HG03025 (cell line): Measurements from ENCODE around the gene HYDIN.

Experiments used
- ATAC-seq: cut with Tn5 transposase; IDR thresholded peaks from one replicate; pipeline ENCODE4 v1.9.1; 2021; ENCODE audit warnings: mild to moderate bottlenecking, moderate library complexity; ENCODE audit not compliant: unreplicated experiment, low FRiP score

Gene HYDIN

DNA sequence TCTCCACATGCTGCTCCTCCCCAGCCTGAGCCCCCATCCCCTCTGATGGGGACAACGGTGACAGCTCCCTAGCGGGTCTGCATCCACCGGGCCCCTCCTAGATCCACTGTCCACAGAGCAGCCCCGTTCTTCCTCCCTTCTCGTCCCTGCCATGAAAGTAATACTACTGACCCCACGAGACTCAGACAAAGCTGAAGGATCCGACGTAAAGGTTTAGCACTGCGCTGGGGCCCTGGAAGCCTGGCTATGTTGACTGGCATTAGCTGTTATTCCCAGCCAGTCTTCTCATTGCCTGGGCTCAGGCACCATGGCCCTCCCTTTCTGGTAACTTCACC is 460.3 kb downstream of the HYDIN start:
- no peak for ATAC-seq

DNA sequence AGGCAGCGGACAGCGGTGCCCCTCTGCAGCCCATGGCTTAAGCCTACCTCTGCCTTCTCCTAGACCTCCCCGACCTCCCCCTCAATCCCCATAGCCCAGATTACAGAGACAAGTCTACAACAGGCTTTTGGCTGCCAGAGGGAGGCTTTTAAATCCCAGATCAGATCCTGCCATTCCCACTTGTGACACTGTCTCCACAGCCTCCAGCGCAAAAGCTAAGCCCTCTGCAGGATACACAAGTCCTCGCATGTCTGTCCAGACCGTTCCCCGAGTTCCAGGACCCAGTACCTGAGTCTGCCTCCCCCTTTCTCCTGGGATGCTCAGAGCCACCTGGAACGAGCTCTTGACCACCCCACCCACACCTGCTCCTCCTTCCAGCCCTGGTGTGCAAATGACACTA is 460.8 kb downstream of the HYDIN start:
- no peak for ATAC-seq

DNA sequence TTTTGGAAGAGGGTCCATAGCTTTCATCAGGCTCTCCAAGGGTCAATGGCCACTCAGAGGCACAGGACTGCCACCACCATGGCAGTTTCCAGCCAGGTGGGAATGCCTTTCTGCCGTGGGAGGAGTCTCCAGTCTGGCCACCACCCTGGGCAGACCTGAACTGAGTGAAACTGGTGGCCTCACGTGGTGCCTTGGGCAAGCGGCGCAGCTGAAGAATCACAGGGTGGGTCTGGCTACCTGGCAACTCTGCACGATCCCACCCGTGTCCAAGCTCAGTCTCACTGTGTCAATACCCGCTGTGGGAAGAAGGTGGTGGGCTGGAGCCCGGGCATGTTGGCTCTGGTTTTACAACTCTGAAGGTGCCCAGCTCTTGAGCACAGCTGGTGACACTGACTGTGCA is 461.4 kb downstream of the HYDIN start:
- ATAC-seq, result no peak

DNA sequence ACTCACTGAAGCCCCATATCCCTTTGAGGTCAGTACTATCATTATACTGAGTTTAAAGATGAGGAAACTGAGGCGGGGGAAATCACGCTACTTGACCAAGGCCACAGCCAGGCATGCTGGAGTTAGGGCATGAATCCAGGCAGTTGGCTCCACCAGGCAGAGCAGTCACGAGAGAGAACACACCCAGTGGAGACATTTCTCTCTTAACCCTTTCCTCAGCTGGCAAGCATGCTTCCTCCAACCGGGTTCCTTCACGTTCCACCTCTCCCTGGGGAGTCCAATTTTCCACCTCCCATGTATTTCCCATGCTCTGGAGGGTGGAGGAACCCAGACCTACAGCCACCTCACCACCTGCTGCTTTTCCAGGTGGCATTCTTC is 462.3 kb downstream of the HYDIN start:
- no peak for ATAC-seq

DNA sequence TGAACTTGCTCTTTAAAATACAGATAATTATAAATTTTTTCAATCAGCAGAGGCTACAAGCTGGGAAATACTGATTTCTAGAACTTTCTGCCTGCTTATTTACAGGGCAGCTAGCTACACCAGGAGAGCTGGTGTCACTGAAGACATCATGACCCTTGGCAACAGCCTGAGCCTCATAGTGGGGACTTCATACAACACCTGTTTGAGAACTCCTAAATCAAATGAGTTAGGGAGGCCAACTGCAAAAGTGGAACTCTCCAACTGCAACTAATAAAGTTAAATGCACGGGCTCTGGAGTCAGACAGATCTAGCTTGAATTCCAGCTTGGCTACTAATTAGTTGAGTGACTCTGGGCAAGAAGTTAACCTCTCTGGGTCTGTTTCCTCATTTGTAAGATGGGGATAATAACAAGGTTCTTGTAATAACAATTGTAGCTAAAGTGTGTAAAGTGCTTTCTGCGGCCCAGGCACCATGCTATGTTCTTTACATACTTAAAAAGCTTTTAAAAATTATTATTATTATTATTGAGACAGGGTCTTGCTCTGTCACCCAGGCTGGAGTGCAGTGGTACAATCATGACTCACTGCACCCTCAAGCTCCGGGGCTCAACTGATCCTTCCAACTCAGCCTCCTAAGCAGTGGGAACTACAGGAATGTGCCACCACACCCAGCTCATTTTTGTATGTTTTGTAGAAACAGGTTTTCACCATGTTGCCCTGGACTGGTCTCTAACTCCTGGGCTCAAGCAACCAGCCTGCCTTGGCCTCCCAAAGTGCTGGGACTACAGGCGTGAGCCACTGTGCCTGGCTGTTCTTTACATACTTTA is 462.9 kb downstream of the HYDIN start:
- no peak for ATAC-seq

DNA sequence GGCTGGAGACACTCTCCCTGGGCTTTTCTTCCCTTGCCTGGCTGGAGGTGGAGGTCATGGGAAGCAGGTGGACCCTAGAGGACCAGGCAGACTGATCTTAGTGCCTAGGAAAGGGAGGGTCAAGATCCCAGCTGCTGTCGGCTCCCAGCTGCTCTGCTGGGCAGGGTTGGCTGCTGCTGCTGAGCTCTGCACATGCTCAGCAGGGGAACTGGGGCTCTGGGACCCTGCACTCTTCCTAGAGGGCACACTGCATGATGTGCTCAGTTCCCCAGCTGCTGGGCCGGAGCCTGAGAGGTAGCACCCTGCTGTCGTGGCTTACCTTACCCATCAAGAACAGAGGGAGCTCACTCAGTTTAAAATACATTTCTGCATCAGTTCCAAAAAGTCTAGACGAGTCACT is 463.9 kb downstream of the HYDIN start:
- ATAC-seq, result no peak

DNA sequence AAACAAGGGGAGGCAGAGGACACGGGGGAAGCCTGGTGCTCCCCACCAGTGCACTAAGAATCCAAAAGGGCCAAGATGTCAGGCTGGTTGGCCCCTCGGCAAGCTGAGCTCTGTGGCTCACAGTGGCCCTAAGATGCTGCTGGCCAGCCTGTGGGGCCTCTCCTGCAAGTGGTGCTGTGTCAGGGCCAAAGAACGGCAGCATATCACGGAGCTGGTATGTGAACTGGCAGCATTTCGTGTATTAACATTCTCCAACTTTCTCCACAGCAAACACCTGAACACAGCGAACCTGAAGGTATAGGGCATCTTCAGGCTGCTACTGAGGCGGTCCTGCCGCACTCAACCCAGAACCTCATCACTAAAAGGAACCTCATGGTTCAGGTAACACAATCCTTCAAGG is 464.3 kb downstream of the HYDIN start:
- no peak for ATAC-seq

DNA sequence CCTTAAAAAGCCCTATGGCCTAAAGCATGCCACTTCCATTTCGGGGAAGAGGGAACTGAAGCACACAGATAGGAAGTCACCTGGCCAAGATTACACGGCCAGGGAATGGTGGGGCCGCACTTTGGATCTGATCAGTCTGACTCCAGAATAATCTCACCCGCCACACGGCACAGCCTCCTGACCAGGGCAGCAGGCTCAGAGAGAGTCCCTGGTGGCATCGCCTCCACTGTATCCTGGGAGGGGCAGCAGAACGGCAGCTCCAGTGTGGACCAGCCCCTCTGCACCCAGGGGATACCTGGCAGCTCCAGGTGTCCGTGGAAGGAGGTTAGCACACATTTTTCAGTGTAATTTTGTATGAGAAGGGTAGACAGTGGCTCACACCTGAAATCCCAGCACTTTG is 465.0 kb downstream of the HYDIN start:
- no peak for ATAC-seq

DNA sequence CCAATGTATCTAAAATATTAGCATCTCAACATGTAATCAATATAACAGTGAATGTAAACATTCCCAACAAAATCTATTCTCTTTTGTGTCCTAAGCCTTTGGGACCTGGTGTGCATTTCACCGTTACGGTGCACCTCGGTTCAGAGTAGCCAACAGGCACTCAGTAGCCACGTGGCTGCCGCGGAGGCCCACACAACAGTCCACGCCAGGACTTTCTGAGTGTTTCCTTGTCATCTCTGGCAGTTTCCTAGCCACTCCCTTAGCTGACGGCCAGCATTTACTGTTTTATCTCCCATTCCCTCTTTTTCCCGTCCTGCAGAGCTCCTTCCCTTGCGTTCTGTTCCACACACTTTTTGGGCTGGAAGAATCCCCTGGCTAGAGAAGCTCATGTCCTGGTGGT is 465.9 kb downstream of the HYDIN start:
- ATAC-seq, result no peak

DNA sequence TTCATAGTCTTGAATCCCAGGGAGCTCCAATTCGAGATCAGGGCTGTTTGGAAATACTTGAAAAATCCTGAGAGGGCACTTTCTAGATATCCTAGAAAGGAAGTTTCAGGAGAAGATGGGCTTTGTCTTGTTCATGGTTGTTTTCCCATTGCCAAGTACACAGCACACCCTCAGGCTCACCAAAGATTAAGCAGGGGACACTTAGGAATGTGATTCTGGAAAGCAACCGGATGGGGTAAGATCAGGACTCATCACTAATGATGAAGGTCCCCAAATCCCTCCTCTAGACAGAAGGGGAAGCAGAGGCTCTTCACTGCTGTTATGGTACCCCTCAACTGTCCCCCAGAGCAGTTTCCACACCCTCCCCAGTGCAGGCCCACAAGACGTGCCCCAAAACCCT is 470.3 kb downstream of the HYDIN start:
- ATAC-seq, result no peak

DNA sequence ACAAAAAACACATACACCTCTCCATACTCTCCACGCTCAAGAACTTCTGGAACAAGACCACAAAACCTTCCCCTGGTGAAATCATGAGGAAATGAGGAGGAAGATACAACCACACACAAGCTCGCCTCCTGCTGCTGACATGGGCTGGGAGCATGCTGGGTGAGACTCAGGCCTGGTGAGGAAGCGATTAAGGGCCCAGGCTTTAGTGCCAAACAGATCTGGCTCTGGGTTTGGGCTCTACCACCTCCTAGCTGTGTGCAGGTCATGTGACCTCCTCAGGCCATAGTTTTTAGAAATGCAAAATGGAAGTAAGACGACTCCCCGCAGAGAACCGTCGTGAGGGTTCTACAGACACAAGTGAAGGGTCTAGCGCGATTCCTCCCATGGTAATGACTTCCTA is 470.9 kb downstream of the HYDIN start:
- no peak for ATAC-seq

DNA sequence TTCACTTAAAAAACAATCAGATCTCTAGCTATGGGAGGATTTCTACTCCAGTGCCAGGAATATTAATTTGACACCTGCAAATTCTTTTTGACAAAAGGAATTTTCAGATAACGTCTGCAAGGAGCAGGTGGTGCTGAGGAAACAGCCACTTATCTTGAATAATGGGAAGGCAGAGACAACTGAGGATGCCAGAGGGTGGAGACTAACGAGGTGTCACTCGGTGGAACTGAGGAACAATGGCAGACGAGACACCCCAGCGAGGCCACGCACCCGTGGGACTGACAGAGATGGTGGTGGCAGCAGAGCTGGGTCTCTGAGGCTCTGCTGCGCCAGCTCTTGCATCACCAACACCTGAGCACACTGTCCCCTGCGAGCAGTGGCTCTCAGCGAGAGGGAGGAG is 471.7 kb downstream of the HYDIN start:
- no peak for ATAC-seq
